CD4-positive, alpha-beta T cell treated with Interleukin-6 at 100 ng/mL for 8 hours (primary cell): ENCODE measurements around the gene NOXA1.

Experiments
- DNase-seq: peaks from one replicate; pipeline ENCODE4 v3.0.0-alpha.2; 2020; ENCODE audit warnings: mixed read lengths, low spot score

Gene NOXA1

DNA sequence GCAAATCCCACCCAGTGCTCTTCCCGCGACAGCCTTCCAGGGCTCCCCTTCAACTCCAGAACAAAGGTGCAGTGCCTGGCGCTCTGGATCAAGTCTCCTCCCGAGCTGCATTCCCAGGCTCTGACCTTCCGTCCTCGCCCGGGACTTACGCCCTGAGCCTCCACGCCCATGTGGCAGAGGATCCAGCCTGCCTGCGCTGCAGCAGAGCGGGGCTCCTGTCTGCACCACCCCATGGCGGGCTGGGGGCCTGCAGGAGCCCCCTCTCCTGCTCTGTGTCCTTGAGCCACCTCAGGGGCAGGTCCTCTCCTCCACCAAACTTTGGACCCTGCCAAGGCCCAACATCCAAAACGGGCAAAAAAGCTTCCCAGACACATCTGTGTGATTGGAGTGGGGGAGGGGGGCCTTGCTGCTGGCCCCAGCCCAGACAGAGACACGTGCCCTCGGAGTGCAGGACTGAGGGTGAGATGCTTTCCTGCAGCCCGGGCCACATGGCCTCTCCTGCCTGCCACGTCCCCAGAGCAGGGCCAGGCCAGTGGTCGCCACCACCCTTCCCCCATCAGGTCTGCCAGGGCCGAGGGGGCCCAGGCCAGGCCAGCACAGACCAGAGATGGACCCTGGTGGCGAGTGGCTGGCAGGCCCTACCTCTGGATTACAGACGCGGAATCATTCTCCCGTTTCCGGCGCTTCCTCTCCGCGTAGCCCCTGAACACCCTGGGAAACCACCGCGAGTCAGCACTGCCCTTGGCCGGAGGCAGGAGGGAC lies 31.6 kb downstream of the NOXA1 start:
- no peak for DNase-seq

DNA sequence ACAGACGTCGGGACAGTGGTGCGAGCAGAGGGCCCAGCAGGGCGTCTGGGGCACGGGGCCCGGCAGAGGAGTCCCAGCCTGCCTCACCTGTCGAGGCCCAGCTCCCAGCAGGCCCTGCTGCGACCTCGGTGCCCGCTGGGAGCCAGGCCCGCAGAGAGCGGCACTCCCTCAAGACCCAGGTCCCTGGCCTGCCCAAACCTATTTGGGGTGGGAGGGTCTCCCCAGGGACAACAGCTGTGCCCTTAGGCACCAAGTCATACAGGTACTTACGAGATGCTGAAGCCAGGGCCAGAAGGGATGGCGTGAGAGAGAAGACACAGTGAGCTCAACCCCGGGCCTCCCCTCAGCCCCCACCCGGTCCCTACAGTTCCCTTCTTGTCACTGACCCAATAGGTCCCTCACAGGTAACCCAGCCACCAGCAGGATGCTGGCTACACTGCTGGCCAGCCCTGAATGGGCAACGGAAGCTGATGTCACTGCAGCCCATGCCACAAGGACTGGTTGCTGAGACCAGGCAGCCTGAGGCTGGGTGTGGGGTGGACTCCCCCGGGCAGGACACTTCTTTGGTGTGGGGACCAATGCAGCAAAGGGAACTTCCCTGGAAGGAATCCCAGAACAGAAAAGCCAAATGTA lies 32.3 kb downstream of the NOXA1 start:
- DNase-seq, result no peak

DNA sequence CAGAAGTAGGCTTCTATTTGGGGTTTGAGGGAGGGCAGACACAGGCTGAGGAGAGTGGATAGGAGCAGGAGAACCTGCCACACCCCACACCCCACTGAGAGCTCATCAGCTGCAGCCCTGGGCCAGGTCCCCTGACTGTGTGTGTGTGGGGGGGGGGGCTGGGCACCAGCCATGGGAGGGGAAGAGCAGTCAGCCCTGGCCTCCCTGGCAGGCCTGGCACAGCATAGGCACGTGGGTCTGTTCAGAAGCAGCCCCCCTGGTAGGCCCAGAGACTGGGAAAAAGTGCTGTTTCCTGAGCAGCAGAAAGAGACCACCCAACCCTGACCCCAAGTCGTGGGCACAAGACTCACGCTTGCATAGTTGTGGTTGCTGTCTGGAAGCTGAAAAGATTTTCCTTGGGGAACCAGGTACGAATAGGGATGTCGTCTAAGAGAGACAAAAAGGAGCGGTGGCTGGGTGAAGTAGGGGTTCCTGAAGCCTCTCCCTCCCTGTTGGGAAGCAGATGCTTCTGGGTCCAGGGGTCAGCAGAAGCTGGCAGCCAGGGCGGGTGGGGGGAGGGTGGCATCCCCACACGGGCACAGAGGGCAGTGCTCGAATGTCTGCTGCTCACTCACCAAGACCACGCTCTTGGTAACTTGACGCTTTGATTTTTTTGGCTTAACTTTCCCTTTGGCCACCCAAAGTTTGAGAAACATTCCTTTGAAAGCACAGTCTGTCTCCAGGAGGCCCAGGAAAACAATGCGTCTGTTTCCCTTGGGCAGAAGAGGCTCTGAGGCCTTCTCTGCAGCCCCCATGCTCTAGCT lies 33.1 kb downstream of the NOXA1 start:
- no peak for DNase-seq

DNA sequence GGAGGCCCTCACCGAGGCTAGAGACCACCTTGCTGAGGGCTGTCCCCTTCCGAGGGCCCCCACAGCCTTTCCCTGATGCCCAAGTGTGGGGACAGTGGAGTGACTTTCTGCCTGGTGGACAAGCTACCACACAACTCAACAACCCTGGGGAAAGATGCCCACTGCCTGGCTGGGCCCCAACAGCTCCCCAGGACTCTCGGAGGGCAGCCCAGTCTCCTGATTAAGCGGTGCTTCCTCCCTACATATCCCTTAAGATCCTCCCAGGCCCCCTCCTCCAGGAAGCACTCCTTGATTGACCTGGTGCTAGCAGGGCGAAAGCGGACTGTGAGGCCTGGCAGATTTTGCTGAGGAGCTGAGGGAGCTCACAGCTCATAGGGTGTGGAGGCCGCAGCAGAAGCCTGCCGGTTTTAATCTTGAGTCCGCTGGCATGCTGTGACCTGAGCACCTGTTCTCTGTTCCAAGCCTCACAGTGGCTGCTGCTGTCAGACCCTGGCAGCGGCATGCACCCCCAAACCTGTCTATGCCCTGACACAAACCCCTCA lies 33.7 kb downstream of the NOXA1 start:
- no peak for DNase-seq

DNA sequence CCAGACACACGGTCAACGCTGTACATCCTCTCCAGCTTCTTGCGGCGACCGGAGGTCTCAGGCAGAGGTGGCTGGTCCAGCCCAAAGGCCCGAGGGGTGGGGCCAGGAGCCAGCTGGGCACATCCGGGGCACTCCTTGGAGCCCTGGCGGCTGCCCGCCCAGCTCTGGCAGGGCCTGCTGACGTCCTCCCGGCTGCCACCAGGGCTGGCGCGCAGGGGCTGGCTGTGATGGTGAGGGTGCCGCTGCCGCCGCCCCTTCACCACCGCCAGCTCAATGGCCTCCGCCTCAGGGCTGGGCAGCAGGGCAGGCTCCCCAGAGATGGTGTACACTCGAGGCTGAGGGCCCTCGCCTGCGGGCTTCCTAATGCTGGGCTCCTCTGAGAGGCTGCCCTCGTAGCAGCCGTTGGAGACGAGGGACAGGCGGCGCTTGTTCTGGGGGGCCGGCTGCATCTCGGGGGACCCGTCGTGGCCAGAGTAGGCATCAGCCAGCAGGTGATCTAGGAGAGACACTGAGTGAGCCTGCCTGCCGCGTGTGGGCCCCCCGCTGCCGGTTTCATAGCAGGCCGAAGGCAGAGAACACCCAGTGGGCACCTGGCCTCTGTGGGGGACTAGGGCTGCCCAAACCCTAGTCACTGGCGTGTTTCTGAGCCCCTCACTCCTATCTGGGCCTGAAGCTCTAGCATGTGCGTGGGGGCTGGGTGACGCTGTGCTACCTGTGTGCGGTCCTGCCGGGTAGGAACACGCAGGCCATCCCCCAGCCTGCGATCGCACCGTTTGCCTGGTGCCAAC lies 34.4 kb downstream of the NOXA1 start:
- no peak for DNase-seq

DNA sequence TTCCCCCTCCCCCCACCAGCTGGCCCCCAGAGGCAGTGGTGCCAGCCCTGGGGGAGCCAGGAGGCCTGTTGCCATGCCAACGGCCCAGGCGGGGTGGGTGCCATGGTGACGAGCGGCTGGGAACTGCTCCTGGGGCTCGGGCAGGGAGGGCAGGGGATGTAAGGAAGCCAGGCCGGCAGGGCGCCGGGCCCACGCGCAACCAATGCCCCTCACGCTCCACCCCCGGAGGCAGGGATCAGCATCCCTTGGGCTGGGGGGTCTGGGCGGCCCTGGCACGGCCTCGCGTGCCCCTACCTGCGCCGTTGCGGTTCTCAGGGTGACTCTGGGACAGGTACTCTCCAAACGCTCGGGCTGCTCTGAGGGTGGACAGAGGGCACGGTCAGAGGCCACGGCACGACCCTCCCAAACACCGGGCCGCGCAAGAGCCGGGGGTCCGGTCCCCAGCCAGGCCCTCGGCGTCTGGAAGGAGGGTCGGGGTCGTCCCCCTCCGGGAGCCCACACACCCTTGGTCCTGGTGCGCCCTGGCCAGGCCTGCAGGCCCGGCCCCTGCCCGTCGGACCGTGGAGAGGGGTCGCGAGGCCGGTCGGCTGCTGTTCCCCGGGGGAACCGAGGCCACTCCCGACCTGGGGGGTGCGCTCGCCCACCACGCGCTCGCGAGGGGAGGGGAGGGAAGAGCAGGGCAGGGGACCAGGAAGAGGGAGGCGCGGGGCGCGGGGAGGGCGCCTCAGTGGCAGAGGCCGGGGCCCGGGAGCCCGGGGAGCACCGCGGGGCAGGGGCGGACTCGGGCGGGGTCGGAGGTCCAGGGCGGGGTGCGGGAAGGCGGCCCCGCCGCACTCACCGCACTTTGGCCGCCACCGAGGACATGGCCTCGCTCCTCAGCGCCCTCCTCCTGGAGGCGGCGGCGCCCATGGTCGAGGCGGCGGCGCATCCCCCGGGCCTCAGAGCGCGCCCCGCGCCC lies 35.3 kb downstream of the NOXA1 start:
- DNase-seq, result no peak

DNA sequence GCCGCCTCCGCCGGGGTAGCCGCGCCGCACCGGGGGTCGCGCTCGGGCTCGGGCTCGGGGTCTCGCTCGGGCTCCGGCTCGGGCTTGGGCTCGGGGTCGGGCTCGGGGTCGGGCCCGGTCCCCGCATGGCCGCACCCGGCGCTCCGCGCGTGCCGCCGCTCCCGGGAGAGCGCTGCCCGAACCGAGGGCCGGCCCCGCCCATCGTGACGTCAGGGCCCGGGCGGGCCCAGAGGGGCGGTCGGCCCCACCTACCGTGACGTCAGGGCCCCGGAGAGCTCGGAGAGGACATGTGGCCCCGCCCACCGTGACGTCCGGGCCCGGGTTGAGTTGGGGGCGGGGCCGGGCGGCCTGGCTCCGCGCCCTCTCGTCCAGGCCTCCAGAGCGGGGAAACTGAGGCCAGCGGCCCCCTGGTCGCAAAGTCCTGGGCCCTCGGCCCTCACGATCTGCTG lies 36.0 kb downstream of the NOXA1 start, which contains the start of gene NSMF:
TSS of gene NSMF (minus strand) at position 183 of the 449 bp plus-strand sequence. CDS start 232 bp downstream, outside the sequence.
- peak; percentile 92 for DNase-seq

DNA sequence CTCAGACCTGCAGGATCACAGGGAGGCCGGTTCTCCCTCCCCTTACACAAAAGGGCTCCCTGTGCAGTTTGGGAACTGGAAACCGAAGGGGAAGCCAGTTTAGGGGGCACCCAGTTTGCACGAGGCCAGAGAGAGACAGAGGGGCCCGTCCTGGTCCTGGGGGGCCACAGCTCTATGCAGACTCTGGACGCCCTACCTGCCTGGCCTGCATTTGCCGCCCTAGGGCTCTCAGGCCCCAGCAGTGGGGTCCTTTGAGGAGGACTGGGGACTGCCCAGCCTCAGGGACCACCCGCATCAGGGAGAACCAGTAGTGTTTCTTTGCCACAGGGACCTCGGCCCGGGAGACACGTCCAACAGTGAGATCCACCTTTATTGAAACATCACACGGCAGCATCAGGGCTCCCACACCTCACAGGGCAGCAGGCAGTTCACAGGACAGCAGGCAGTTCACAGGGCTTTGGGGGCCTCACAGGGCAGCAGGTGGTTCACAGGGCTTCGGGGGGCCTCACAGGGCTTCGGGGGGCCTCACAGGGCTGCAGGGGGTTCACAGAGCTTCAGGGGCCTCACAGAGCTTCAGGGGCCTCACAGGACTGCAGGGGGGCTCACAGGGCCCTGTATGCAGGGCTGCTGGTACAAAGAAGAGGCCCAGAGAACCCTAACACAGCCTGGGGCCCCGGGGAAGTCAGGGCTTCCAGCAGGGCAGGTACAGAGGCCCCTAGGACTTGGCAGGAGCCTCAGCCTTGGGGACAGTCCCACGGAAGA lies 36.6 kb downstream of the NOXA1 start:
- no peak for DNase-seq

DNA sequence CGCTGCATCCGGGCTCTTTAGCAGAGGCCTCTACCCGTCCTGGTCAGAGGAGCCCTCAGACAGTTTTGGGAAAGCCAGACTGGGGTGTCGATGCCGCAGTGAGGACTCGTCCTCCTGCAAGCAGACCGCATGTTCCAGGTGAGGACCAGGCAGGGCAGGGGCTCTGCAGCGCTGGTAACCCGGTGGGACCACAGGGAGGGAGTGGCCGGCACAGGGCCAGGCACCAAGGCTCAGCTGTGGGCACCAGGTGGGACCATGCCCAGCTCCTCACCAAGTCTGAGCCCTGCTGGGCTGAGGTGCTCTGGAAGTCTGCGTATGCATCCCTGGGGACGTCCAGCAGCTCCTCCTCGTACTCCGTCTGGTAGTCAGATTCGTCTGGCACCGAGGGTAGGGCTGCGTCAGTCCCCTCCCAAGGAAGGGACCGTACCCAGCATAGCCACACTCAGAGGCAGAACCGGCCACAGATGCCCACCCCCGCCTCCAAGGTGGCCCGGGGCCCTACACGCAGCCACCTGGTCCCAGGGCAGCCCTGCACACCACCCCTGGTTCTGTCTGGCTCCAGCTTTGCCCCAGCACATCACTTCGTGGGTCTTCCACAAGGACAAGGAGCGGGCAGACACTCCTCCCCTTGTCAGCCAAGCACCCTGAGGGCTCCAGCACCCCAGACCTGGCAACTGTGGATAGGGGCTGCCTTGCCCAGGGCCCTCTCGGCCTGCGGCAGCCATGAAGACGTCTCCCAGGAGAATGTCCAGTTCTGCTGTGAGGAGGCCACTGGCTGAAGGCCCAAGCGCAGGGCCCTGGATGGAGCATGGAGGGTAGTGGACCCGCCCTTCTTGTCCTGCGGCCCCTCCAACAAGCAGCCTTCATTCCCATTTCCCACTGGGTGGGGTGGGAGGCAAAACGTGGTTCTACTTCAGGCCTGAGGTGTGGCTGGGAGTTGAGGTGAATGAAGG lies 37.4 kb downstream of the NOXA1 start:
- DNase-seq, result no peak

DNA sequence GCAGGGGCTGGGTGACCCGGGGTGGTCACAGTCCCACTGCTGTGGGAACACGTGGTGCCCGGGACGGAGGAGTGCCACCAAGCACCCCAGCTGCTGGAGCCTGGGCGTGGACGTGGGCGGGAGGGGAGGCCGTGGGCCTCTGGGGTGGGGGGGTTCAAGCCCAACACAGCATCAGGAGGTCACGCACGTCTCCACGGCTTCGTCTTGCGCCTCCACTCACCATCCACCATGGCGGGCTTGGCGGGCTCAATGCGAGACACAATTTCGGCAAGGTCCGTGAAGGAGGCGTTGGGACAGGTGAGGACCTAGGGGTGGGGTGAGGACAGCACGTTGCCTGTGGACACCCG lies 38.1 kb downstream of the NOXA1 start:
- DNase-seq, result no peak

DNA sequence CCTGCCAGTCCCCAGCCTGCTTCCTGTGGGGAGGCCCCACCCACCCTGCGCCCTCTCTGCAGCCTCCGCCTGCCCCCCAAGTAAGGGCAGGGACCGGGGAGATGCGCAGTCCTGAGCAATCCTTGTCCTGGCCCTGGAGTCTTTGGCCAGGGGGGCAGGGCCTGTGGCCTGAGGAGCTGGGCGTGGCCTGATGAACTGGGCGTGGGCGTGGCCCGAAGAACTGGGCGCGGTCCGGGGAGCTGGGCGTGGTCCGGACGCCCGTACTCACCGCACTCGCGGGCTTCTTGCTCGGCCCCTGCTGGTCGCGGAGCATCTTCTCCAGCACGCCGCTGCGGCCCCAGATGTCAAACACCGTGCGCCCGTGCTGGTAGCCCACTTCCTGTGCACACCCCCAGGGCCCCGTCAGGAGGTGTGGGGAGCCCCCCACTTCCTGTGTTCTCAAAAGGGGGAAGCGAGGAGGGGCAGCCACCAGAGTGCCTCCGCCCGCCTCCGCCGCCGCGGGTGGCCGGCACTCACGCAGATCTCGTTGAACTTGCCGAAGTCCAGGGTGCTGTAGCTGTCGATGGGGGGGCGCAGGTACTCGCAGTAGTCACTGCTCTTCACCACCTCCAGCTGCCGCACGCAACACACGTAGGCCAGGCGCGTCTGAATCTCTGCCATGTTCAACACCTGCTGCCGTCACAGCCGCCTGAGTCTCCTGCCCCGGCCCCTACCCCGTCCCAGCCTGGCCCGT lies 38.6 kb downstream of the NOXA1 start:
- DNase-seq, result peak; percentile 80

DNA sequence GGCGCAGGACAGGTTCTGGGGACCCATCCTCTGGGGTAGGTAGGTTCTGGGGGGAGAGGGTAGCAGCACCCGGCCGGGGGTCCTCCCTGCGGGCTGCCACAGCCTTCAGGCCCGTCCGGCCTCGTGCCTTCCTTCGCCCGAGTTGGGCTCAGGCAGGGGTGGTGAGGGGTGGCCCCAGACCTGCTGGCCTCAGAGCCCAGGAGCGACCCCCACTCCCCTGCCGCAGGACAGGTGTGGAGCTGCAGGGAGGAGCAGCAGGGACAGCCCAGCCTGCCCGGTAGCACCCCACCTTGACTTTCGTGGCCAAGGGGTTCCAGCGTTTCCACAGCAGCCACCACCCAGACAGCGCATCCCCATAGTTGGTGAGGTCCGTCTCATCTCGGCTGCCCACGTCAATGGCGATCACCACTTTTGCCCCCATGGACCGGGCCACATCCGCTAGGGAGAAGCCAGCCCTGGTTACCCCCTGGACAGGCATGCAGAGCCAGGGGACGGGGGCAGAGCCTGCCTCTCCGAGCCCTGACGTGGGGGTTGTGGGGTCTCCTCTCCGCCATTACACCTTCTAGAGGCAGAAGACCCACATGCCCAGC lies 39.3 kb downstream of the NOXA1 start:
- DNase-seq, result no peak

DNA sequence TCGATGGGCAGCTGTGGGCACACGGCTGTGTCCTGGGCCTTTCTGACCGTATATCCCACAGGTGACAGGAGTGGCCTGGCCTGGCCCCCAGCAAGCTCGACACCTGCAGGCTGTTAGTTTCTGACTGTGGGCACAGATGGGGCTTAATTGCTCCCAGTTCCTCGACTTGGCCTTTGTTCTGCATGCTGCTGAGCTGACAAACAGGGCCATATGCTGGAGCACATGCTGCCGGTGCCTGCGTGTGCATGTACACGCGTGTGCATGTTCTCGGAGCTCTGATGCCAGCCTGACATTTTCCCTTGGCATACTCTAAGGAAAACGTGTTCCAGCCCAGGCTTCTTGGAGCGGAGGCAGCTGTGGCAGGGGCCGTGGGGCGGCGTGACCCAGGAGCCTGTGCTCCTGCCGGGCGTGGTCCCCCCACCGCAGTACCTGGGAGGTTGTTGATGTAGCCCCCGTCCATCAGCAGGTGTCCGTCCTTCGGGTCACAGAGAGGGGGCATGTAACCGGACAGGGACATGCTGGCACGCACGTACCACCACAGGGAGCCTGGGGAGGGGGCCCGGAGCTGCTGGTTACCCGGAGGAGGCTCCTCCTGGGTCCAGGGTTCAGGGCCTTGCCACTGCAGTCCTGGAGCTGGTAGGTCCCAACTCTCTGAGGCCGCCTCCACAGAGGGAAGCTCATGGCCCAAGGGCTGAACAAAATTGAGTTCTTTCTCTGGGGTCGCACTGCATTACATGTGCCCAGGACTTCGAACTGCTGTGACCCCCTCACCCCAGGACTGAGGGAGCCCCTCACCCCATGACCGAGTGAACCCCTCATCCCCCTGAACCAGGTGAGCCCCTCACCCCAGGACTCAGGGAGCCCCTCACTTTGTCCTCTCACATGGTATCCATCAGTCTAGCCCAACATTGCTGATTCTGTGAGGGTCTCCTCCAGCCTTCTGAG lies 40.1 kb downstream of the NOXA1 start:
- DNase-seq, result no peak

DNA sequence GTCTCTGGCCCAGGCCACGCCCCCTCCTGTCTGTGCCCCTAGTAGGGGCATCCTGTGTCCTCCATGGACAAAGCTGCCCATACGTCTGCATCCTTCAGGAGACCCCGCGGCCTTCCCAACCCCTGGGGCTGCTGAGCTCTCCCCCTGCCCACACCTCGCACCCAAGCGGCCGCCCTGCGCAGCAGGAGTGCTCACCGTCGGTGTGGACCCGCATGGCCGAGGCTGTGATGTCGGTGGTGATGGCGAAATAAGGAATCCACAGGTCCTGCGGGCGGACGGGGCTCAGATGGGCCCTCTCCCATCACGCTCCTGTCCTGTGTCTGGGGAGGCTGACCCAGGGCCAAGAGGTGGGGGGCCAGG lies 40.7 kb downstream of the NOXA1 start:
- no peak for DNase-seq

DNA sequence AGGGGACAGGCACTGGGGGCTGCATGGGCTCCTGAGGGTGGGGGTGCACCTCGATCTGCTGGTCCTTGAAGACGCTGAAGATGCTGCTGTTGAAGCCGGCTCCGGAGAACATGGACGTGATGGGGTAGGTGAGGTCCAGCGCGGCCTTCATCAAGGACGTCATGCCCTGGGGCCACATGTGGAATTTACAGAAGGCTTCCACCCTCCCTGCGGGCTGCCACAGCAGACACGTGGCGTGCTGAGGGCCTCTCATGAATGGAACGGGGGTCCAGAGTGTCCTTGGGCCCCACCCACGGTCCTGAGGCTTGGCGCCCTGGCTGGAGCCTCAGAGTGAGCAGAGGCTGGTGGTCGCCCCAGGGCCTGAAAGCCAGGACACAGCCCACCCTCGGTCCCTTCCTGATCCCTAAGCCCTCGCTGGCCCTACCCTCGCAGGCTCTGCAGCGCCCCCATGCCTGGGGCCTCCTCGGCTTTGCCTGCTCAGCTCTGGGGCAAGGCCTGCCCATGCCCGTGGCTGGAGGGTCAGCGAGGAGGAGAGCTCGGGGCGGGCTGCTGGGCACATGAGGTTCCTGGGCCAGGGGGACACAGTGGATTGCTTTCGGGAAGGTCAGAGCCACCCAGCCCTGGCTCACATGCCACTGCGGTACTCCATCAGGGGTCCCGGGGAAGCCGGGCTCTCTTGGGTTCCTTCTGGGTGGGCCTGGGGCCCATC lies 41.3 kb downstream of the NOXA1 start:
- no peak for DNase-seq
